Measurements from ENCODE around the gene GPX2.

Gene GPX2

GRCh38 chr14:64942531-64943111 is at the start of gene GPX2:
Gene GPX2, minus strand, starts transcription at chr14:64942745. Its CDS starts 19 bp downstream, at chr14:64942726.
- no peak for DNase-seq

GRCh38 chr14:64990939-64991338 is 48.4 kb upstream of the GPX2 start:
- DNase-seq: no peak

GRCh38 chr14:64990296-64990695 is 47.8 kb upstream of the GPX2 start:
- no peak for DNase-seq

GRCh38 chr14:64987438-64987767 is 44.9 kb upstream of the GPX2 start:
- no peak for DNase-seq

- peak; percentile 97 to 99 (median 98) for DNase-seq
These were observed 44.3 kb upstream of the GPX2 start, which contains the start of gene FNTB for GRCh38 chr14:64986648-64987437. Gene FNTB, plus strand, starts transcription at chr14:64986895. Its CDS starts 59 bp downstream, at chr14:64986954.

GRCh38 chr14:64983439-64984310 is 41.1 kb upstream of the GPX2 start:
- peak; percentile 62 to 68 (median 67) for DNase-seq

GRCh38 chr14:64979336-64980074 is 37.0 kb upstream of the GPX2 start:
- DNase-seq: no peak

- DNase-seq: no peak
These were observed 32.0 kb upstream of the GPX2 start for GRCh38 chr14:64974563-64974962.

- DNase-seq: no peak
These were observed 31.3 kb upstream of the GPX2 start for GRCh38 chr14:64973826-64974225.

- no peak for DNase-seq
These were observed 30.5 kb upstream of the GPX2 start for GRCh38 chr14:64973026-64973442.

GRCh38 chr14:64971943-64972791 is 29.6 kb upstream of the GPX2 start, which contains the start of gene RAB15:
Gene RAB15, minus strand, starts transcription at chr14:64972336. Its CDS starts 260 bp downstream, at chr14:64972076.
- DNase-seq: peak; percentile 34 to 76 (median 57)

- DNase-seq: no peak
These were observed 29.0 kb upstream of the GPX2 start for GRCh38 chr14:64971491-64971942.

GRCh38 chr14:64970776-64971477 is 28.4 kb upstream of the GPX2 start:
- no peak for DNase-seq

- DNase-seq: no peak
These were observed 27.5 kb upstream of the GPX2 start for GRCh38 chr14:64970041-64970440.

GRCh38 chr14:64968651-64969050 is 26.1 kb upstream of the GPX2 start:
- no peak for DNase-seq

- DNase-seq: no peak
These were observed 25.6 kb upstream of the GPX2 start for GRCh38 chr14:64968167-64968566.

- no peak for DNase-seq
These were observed 24.4 kb upstream of the GPX2 start for GRCh38 chr14:64966976-64967375.

- DNase-seq: no peak
These were observed 22.9 kb upstream of the GPX2 start for GRCh38 chr14:64965356-64966000.

- DNase-seq: no peak
These were observed 21.1 kb upstream of the GPX2 start for GRCh38 chr14:64963611-64964010.

GRCh38 chr14:64960762-64961276 is 18.3 kb upstream of the GPX2 start:
- no peak for DNase-seq
